CD14-positive monocyte (primary cell): ENCODE data around the gene GDF11. TPM values are rescaled to one million over a fixed set of nuclear protein-coding genes. Genes with fewer than 3 reads are reported as not detected.

Source experiments
- DNase-seq, 3 donors: peaks; one replicate each; pipeline ENCODE4 v3.0.0-alpha.2; 2011 to 2022
- H2AFZ ChIP-seq: 2 replicates; pipeline ENCODE4 v1.6.0; 2012; ENCODE audit warnings: mild to moderate bottlenecking, low read depth, low read length, inconsistent platforms; ENCODE audit not compliant: insufficient read depth, poor library complexity, severe bottlenecking
- H3K27ac ChIP-seq, 2 donors: 1 replicate in 1 of 2; 2 replicates in 1 of 2; pipeline ENCODE4 v1.5.1; 2012 to 2013; ENCODE audit warnings: low read length in 2 of 2, control low read depth in 1 of 2, inconsistent platforms in 1 of 2, low read depth in 1 of 2, mild to moderate bottlenecking in 1 of 2
- H3K27me3 ChIP-seq, 2 donors: one replicate each; pipeline versions ENCODE4 v1.6.0 to v1.6.1; 2011 to 2013; ENCODE audit warnings: low read length in 2 of 2; ENCODE audit not compliant: control insufficient read depth in 2 of 2, insufficient read depth in 2 of 2
- H3K36me3 ChIP-seq, 2 donors: replicated peaks in 1 of 2; 1 replicate in 1 of 2; 2 replicates in 1 of 2; pipeline versions ENCODE4 v1.5.1 to v1.6.1; 2012 to 2013; ENCODE audit warnings: low read length in 2 of 2, control low read depth in 1 of 2, inconsistent platforms in 1 of 2, mild to moderate bottlenecking in 1 of 2; ENCODE audit not compliant: insufficient read depth in 2 of 2, control insufficient read depth in 1 of 2
- H3K4me1 ChIP-seq, 2 donors: 1 replicate in 1 of 2; 2 replicates in 1 of 2; pipeline versions ENCODE4 v1.5.1 to v1.6.1; 2012 to 2013; ENCODE audit warnings: low read length in 2 of 2, control low read depth in 1 of 2, inconsistent platforms in 1 of 2, mild to moderate bottlenecking in 1 of 2, moderate library complexity in 1 of 2; ENCODE audit not compliant: insufficient read depth in 2 of 2, control insufficient read depth in 1 of 2
- H3K4me2 ChIP-seq: replicated peaks from 2 replicates; pipeline ENCODE3; 2012; ENCODE audit warnings: low read length, moderate library complexity, mild to moderate bottlenecking; ENCODE audit not compliant: poor library complexity, severe bottlenecking; ENCODE audit errors: extremely low read depth
- H3K4me3 ChIP-seq, 3 experiments: fragments of 200-600 bp in 1 of 3; sonication (generic) in 1 of 3; replicated peaks in 1 of 3; 1 replicate in 2 of 3; 2 replicates in 1 of 3; pipeline ENCODE4 v1.5.1; 2011 to 2013; ENCODE audit warnings: low read length in 3 of 3, mild to moderate bottlenecking in 3 of 3, control low read depth in 2 of 3, low read depth in 2 of 3, inconsistent platforms in 1 of 3, moderate library complexity in 1 of 3
- H3K79me2 ChIP-seq: 2 replicates; pipeline ENCODE4 v1.6.0; 2012; ENCODE audit warnings: mild to moderate bottlenecking, control low read depth, inconsistent platforms, low read length, moderate library complexity; ENCODE audit not compliant: insufficient read depth
- H3K9ac ChIP-seq: 2 replicates; pipeline ENCODE4 v1.6.0; 2017; ENCODE audit warnings: low read length, mild to moderate bottlenecking; ENCODE audit not compliant: insufficient read depth, poor library complexity, severe bottlenecking
- H3K9me3 ChIP-seq, 2 donors: replicated peaks in 1 of 2; 1 replicate in 1 of 2; 2 replicates in 1 of 2; pipeline versions ENCODE4 v1.5.1 to v1.6.1; 2012 to 2013; ENCODE audit warnings: low read length in 2 of 2, control low read depth in 1 of 2; ENCODE audit not compliant: control insufficient read depth in 1 of 2, insufficient read depth in 1 of 2
- H4K20me1 ChIP-seq: 2 replicates; pipeline ENCODE4 v1.6.0; 2012; ENCODE audit warnings: mild to moderate bottlenecking, low read length, control low read depth, moderate library complexity; ENCODE audit not compliant: insufficient read depth
- H3K27ac Mint-ChIP-seq, 7 donors: one replicate each; pipeline ENCODE4 v1.8.0; 2020; ENCODE audit warnings: mild to moderate bottlenecking in 7 of 7, mixed read lengths in 7 of 7, moderate library complexity in 6 of 7, inconsistent platforms in 2 of 7
- H3K27me3 Mint-ChIP-seq, 3 donors: one replicate each; pipeline ENCODE4 v1.8.0; 2021 to 2022; ENCODE audit warnings: low read depth in 3 of 3, mild to moderate bottlenecking in 3 of 3, mixed read lengths in 3 of 3, moderate library complexity in 3 of 3, inconsistent platforms in 1 of 3
- H3K36me3 Mint-ChIP-seq, 2 donors: one replicate each; pipeline ENCODE4 v1.8.0; 2020; ENCODE audit warnings: mixed read lengths in 2 of 2, inconsistent platforms in 1 of 2, mild to moderate bottlenecking in 1 of 2
- H3K4me1 Mint-ChIP-seq: one replicate; pipeline ENCODE4 v1.8.0; 2020; ENCODE audit warnings: mild to moderate bottlenecking, mixed read lengths
- H3K4me3 Mint-ChIP-seq, 2 donors: one replicate each; pipeline ENCODE4 v1.8.0; 2020; ENCODE audit warnings: mild to moderate bottlenecking in 2 of 2, mixed read lengths in 2 of 2, moderate library complexity in 1 of 2
- H3K9me3 Mint-ChIP-seq, 7 donors: one replicate each; pipeline ENCODE4 v1.8.0; 2020 to 2022; ENCODE audit warnings: mixed read lengths in 7 of 7, mild to moderate bottlenecking in 6 of 7, moderate library complexity in 6 of 7, inconsistent platforms in 2 of 7
- WGBS: methylation state at CpG from one replicate; pipeline ENCODE4 v1.1.5; 2013; ENCODE audit warnings: missing lambda C conversion rate; ENCODE audit not compliant: insufficient coverage; 5-methylcytosine and 5-hydroxymethylcytosine counted together
- intact Hi-C, 2 donors: fragments of 100-400 bp; cut with micrococcal nuclease; formaldehyde crosslinking; loops; one replicate each; pipeline versions ENCODE4 v1.15.0 to v1.15.1; 2023
- polyA plus RNA-seq, 3 donors: library from polyadenylated mRNA; depleted of rRNA in 1 of 3; unstranded in 2 of 3; stranded (reverse) in 1 of 3; fragments of 300-500 nt in 2 of 3; fragments of >200 nt in 1 of 3; fragmentation: Illumina TruSeq in 2 of 3; gene quantifications; 1 replicate in 2 of 3; 2 replicates in 1 of 3; pipeline ENCODE4 v1.2.3, GENCODE V29; 2012 to 2021
- TF ChIP-seq, protein P1 (sequence below): fragments of 200-600 bp; IDR thresholded peaks from one replicate; pipeline ENCODE4 v1.8.0; 2022; ENCODE audit warnings: antibody characterized with exemption, mild to moderate bottlenecking

The GDF11 gene
- polyA plus RNA-seq, 3 donors, result 0.08 to 0.09 (median 0.09) TPM

GRCh38 chr12:55744340-55745030 lies 1.6 kb downstream of the GDF11 start:
- WGBS, result 0% methylated on average over 4 of the region's 11 CpGs
- Histone ChIP-seq H3K9me3 (no peaks in the 10 kb centered on the region), H3K27me3 (peaks cover 22 to 33% of the 10 kb centered on the region in 2 donors), H3K9ac (peak overlapping the region; percentile 32), H4K20me1 (no peaks in the 10 kb centered on the region), H2AFZ (peak overlapping the region; percentile 79), H3K4me1 (peaks cover 15 to 17% of the 10 kb centered on the region in 2 donors), H3K27ac (no peak overlapping the region), H3K4me3 (peak overlapping the region in 1 of 3 experiments; percentile 78), H3K4me2 (peak overlapping the region; percentile 88), H3K36me3 (no peaks in the 10 kb centered on the region), H3K79me2 (no peaks in the 10 kb centered on the region)
- Mint-ChIP-seq H3K27me3 (peaks cover 36 to 50% (median 49%) of the 10 kb centered on the region in 3 donors), H3K9me3 (peaks cover 0 to 9% (median 0%) of the 10 kb centered on the region in 7 donors), H3K4me1 (peaks cover 28% of the 10 kb centered on the region), H3K27ac (no peak overlapping the region), H3K36me3 (peaks cover 0 to 9% of the 10 kb centered on the region in 2 donors), H3K4me3 (peak overlapping the region; percentile 81 to 94)
- intact Hi-C loops, result loop anchor here in 1 of 2 donors (10.0 kb wide), 1 partner anchor 280 kb away; the partner anchor contains the start of gene IKZF4
- TF ChIP-seq, protein P1, sequence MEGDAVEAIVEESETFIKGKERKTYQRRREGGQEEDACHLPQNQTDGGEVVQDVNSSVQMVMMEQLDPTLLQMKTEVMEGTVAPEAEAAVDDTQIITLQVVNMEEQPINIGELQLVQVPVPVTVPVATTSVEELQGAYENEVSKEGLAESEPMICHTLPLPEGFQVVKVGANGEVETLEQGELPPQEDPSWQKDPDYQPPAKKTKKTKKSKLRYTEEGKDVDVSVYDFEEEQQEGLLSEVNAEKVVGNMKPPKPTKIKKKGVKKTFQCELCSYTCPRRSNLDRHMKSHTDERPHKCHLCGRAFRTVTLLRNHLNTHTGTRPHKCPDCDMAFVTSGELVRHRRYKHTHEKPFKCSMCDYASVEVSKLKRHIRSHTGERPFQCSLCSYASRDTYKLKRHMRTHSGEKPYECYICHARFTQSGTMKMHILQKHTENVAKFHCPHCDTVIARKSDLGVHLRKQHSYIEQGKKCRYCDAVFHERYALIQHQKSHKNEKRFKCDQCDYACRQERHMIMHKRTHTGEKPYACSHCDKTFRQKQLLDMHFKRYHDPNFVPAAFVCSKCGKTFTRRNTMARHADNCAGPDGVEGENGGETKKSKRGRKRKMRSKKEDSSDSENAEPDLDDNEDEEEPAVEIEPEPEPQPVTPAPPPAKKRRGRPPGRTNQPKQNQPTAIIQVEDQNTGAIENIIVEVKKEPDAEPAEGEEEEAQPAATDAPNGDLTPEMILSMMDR, result no peak
- DNase-seq, result no peak

DNA sequence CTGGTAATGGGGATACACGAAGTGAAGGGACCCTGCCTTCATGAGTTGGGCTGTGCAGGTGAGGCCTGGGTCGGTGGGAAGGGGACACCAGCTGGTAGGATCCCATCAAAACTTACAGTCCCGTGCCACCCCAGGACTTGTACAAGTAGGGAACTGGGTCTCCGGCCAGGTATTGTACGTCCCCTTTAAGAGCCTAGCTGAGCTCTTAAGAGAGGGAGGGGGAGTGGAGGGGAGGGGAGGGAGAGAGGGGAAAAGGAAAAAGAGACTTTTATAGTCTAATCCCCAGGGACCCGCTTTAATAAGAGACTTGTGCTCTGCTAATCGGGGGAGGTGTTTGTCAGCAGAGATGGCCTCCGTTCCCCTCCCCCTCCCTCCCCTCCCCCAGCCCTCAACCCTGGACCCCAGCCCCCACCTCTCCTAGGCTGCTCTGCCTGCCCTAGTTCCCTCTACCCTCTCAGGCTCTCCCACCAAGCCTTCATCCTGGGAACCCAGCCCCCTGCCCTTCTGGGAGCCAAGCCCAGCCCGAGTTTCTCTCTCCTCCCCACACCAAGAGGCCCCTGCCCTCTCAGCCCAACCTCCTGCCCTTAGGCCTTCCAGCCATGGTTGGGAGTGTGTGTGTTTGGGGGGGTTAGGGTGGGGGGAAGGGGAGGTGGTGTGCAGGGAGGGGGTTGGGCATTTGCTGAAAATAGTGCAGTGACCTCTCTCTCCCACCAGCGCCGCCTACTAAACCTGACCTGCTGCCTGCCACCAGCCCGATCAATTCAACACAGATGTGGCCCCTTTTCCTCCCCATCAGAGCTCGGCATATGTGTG lies 2.6 kb downstream of the GDF11 start:
- H3K4me1 ChIP-seq, result peaks cover 15 to 17% of the 10 kb centered on the region in 2 donors
- peaks cover 0 to 9% of the 10 kb centered on the region in 2 donors for H3K36me3 Mint-ChIP-seq
- no peak overlapping the region for H3K27ac ChIP-seq
- H3K27me3 Mint-ChIP-seq, result peaks cover 30 to 48% (median 45%) of the 10 kb centered on the region in 3 donors
- no peak overlapping the region for H2AFZ ChIP-seq
- no peak for DNase-seq
- H3K27me3 ChIP-seq, result peaks cover 22 to 33% of the 10 kb centered on the region in 2 donors
- peaks cover 0 to 9% (median 0%) of the 10 kb centered on the region in 7 donors for H3K9me3 Mint-ChIP-seq
- no peaks in the 10 kb centered on the region for H3K36me3 ChIP-seq
- no peaks in the 10 kb centered on the region for H3K9me3 ChIP-seq
- no peak overlapping the region for H3K4me2 ChIP-seq
- H3K4me3 ChIP-seq, result no peak overlapping the region
- WGBS, result 30% methylated on average over 3 of the region's 13 CpGs
- no peak overlapping the region for H3K9ac ChIP-seq
- no peaks in the 10 kb centered on the region for H4K20me1 ChIP-seq
- no peaks in the 10 kb centered on the region for H3K79me2 ChIP-seq
- H3K4me1 Mint-ChIP-seq, result peaks cover 28% of the 10 kb centered on the region
- intact Hi-C loops, result loop anchor here in 1 of 2 donors (10.0 kb wide), 1 partner anchor 279 kb away; the partner anchor contains the start of gene IKZF4
- peak overlapping the region in 1 of 2 donors; percentile 72 for H3K4me3 Mint-ChIP-seq
- no peak overlapping the region for H3K27ac Mint-ChIP-seq
- TF ChIP-seq, protein P1, result no peak
